Muscle layer of duodenum (tissue), 2 donors: Measurements from ENCODE around the gene VAV3.

Experiments
- H3K27ac ChIP-seq: one replicate; pipeline ENCODE4 v1.7.0; 2013; ENCODE audit warnings: mild to moderate bottlenecking, low read length
- H3K27me3 ChIP-seq: one replicate; pipeline ENCODE4 v1.7.0; 2013; ENCODE audit warnings: low read depth, mild to moderate bottlenecking, control low read depth, low read length
- H3K36me3 ChIP-seq, 2 donors: one replicate each; pipeline ENCODE4 v1.7.0; 2013; ENCODE audit warnings: low read length in 2 of 2, control low read depth in 1 of 2, mild to moderate bottlenecking in 1 of 2; ENCODE audit not compliant: insufficient read depth in 2 of 2, control insufficient read depth in 1 of 2
- H3K4me1 ChIP-seq, 2 donors: one replicate each; pipeline ENCODE4 v1.7.0; 2013; ENCODE audit warnings: low read length in 2 of 2, mild to moderate bottlenecking in 2 of 2, control low read depth in 1 of 2, moderate library complexity in 1 of 2; ENCODE audit not compliant: insufficient read depth in 2 of 2, control insufficient read depth in 1 of 2
- H3K4me3 ChIP-seq, 2 donors: one replicate each; pipeline ENCODE4 v1.7.0; 2013; ENCODE audit warnings: low read length in 2 of 2, low read depth in 1 of 2, mild to moderate bottlenecking in 1 of 2
- H3K9me3 ChIP-seq, 2 donors: one replicate each; pipeline ENCODE4 v1.7.0; 2013; ENCODE audit warnings: low read length in 2 of 2, control low read depth in 1 of 2, mild to moderate bottlenecking in 1 of 2; ENCODE audit not compliant: control insufficient read depth in 1 of 2
- donor health status: healthy.

VAV3 gene

GRCh38 chr1:107529511-107530149 is 435.4 kb downstream of the VAV3 start:
- no peak overlapping the region for H3K4me3 ChIP-seq
- H3K4me1 ChIP-seq: no peaks in the 10 kb centered on the region
- H3K36me3 ChIP-seq: no peaks in the 10 kb centered on the region
- no peaks in the 10 kb centered on the region for H3K9me3 ChIP-seq
- no peak overlapping the region for H3K27ac ChIP-seq
- H3K27me3 ChIP-seq: no peaks in the 10 kb centered on the region

GRCh38 chr1:107526524-107527198 is 438.3 kb downstream of the VAV3 start:
- Histone ChIP-seq H3K9me3 (no peaks in the 10 kb centered on the region), H3K4me3 (no peak overlapping the region), H3K27me3 (no peaks in the 10 kb centered on the region), H3K4me1 (no peaks in the 10 kb centered on the region), H3K36me3 (no peaks in the 10 kb centered on the region), H3K27ac (no peak overlapping the region)

- Histone ChIP-seq H3K4me1 (no peaks in the 10 kb centered on the region), H3K27ac (no peak overlapping the region), H3K9me3 (no peaks in the 10 kb centered on the region), H3K4me3 (no peak overlapping the region), H3K36me3 (no peaks in the 10 kb centered on the region), H3K27me3 (no peaks in the 10 kb centered on the region)
Observed at GRCh38 chr1:107525961-107526360, 439.0 kb downstream of the VAV3 start.

GRCh38 chr1:107525145-107525544 is 439.8 kb downstream of the VAV3 start:
- H3K36me3 ChIP-seq: no peaks in the 10 kb centered on the region
- no peaks in the 10 kb centered on the region for H3K9me3 ChIP-seq
- H3K27me3 ChIP-seq: no peaks in the 10 kb centered on the region
- H3K27ac ChIP-seq: no peak overlapping the region
- no peaks in the 10 kb centered on the region for H3K4me1 ChIP-seq
- no peak overlapping the region for H3K4me3 ChIP-seq

- no peaks in the 10 kb centered on the region for H3K27me3 ChIP-seq
- no peak overlapping the region for H3K27ac ChIP-seq
- H3K4me3 ChIP-seq: no peak overlapping the region
- H3K36me3 ChIP-seq: no peaks in the 10 kb centered on the region
- no peaks in the 10 kb centered on the region for H3K4me1 ChIP-seq
- H3K9me3 ChIP-seq: no peaks in the 10 kb centered on the region
Observed at GRCh38 chr1:107524301-107524700, 440.7 kb downstream of the VAV3 start.

- Histone ChIP-seq H3K27ac (no peak overlapping the region), H3K36me3 (no peaks in the 10 kb centered on the region), H3K27me3 (no peaks in the 10 kb centered on the region), H3K4me1 (no peaks in the 10 kb centered on the region), H3K9me3 (no peaks in the 10 kb centered on the region), H3K4me3 (no peak overlapping the region)
Observed at GRCh38 chr1:107523736-107524135, 441.2 kb downstream of the VAV3 start.

GRCh38 chr1:107523061-107523460 is 441.9 kb downstream of the VAV3 start:
- H3K27ac ChIP-seq: no peak overlapping the region
- H3K9me3 ChIP-seq: no peaks in the 10 kb centered on the region
- H3K36me3 ChIP-seq: no peaks in the 10 kb centered on the region
- no peaks in the 10 kb centered on the region for H3K27me3 ChIP-seq
- H3K4me1 ChIP-seq: no peaks in the 10 kb centered on the region
- no peak overlapping the region for H3K4me3 ChIP-seq
